WTC11 (cell line): ENCODE measurements around the gene CAPNS1.

Experiments used
- CTCF ChIP-seq: fragments of 200-600 bp; IDR thresholded peaks from 2 replicates; pipeline ENCODE4 v1.8.0; 2022; ENCODE audit warnings: antibody characterized with exemption
- MYBL2 ChIP-seq: sonication (generic); formaldehyde crosslinking; IDR thresholded peaks from 2 replicates; pipeline ENCODE4 v1.8.1; 2023; ENCODE audit warnings: mild to moderate bottlenecking, moderate library complexity, missing genetic modification reagents
- NR3C1 ChIP-seq: sonication (generic); formaldehyde crosslinking; conservative IDR thresholded peaks from 2 replicates; pipeline ENCODE4 v1.8.1; 2023; ENCODE audit warnings: low read depth, mild to moderate bottlenecking, missing genetic modification reagents

DNA sequence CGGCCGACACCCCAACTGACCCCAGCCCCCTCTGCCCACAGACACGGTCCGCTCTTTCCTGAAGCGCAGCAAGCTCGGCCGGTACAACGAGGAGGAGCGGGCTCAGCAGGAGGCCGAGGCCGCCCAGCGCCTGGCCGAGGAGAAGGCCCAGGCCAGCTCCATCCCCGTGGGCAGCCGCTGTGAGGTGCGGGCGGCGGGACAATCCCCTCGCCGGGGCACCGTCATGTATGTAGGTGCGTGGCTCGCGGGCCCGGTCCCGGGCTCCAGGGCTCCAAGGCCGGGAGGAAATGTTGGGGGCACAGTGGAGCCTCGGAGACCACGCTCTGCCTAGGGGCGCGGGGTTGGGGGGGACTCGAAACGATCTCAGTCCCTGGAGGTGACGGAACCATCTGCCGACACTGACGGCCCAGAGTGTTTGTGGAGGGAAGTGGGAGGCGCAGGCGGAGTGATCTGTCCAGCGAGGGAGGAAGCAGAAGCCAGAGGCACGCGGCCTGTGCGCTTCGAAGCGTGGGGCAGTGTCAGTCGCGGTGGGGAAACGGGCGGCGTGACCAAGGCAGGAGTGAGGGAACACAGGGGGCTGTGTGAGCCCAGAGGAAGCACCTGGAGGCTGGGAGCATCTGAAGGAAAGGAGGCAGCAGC is 18.3 kb upstream of the CAPNS1 start:
- TF ChIP-seq CTCF (no peak), MYBL2 (CRISPR knock-in tag) (no peak), NR3C1 (CRISPR knock-in tag) (no peak)
